Uterus (tissue), 2 donors: ENCODE data around the gene SHISA9.

Experiments
- CTCF ChIP-seq, 4 experiments: fragments of 200-600 bp in 2 of 4; fragments of 450-650 bp in 2 of 4; sonication (generic) in 2 of 4; IDR thresholded peaks; one replicate each; pipeline ENCODE4 v1.5.1; 2016 to 2019; ENCODE audit warnings: antibody characterized with exemption in 4 of 4, mild to moderate bottlenecking in 2 of 4, moderate library complexity in 1 of 4
- POLR2A ChIP-seq, 2 donors: fragments of 450-650 bp; IDR thresholded peaks; one replicate each; pipeline ENCODE4 v1.6.1; 2016; ENCODE audit warnings: antibody characterized with exemption in 2 of 2, mild to moderate bottlenecking in 1 of 2, moderate library complexity in 1 of 2

- TF ChIP-seq CTCF (IDR thresholded peaks at IDR 0.05) (no peak), POLR2A (IDR thresholded peaks at IDR 0.05) (no peak)
Observed at GRCh38 chr16:12942861-12943260, 41.5 kb downstream of the SHISA9 start.
